HepG2 (cell line): Measurements from ENCODE around the gene CACNA1G. TPM values are rescaled to one million over a fixed set of nuclear protein-coding genes. Genes with fewer than 3 reads are reported as not detected.
A peak's percentile ranks its signal among the peaks of the same experiment; 100 is the strongest.

ENCODE experiments used
- ARID3A ChIP-seq: IDR thresholded peaks from 2 replicates; pipeline ENCODE4 v1.6.1; 2012; ENCODE audit warnings: low read depth, low read length, improper control_type of control experiment
- CENPT ChIP-seq: sonication (generic); formaldehyde crosslinking; IDR thresholded peaks from 2 replicates; pipeline ENCODE4 v1.8.0; 2022; ENCODE audit warnings: low read depth, mild to moderate bottlenecking, moderate library complexity, missing genetic modification reagents
- CREB3 ChIP-seq: sonication (generic); formaldehyde crosslinking; IDR thresholded peaks from 2 replicates; pipeline ENCODE4 v1.5.0; 2020; ENCODE audit warnings: missing genetic modification reagents
- DDIT3 ChIP-seq: sonication (generic); formaldehyde crosslinking; IDR thresholded peaks from 2 replicates; pipeline ENCODE4 v1.4.0; 2020; ENCODE audit warnings: mild to moderate bottlenecking, missing genetic modification reagents
- EP300 ChIP-seq, 3 experiments: sonication (generic) in 1 of 3; formaldehyde crosslinking in 1 of 3; IDR thresholded peaks; 2 replicates each; pipeline versions ENCODE4 v1.5.1 to v1.6.1; 2011 to 2020; ENCODE audit warnings: low read depth in 2 of 3, low read length in 2 of 3, borderline replicate concordance in 1 of 3, improper control_type of control experiment in 1 of 3, mild to moderate bottlenecking in 1 of 3, missing genetic modification reagents in 1 of 3, moderate library complexity in 1 of 3
- FOXK1 ChIP-seq: sonication (generic); formaldehyde crosslinking; IDR thresholded peaks from 2 replicates; pipeline ENCODE4 v1.4.0; 2020; ENCODE audit warnings: low read depth, missing genetic modification reagents, borderline replicate concordance
- FOXP1 ChIP-seq, 2 experiments: fragments of 450-650 bp in 1 of 2; IDR thresholded peaks; 2 replicates each; pipeline ENCODE4 v1.6.1; 2017 to 2018; ENCODE audit warnings: antibody characterized with exemption in 1 of 2
- IKZF5 ChIP-seq: IDR thresholded peaks from 2 replicates; pipeline ENCODE4 v1.6.1; 2018; ENCODE audit warnings: missing genetic modification reagents, mild to moderate bottlenecking, missing compliant biosample characterization
- KLF13 ChIP-seq: sonication (generic); formaldehyde crosslinking; IDR thresholded peaks from 2 replicates; pipeline ENCODE4 v1.4.0; 2020; ENCODE audit warnings: mild to moderate bottlenecking, missing genetic modification reagents
- MIER3 ChIP-seq: IDR thresholded peaks from 2 replicates; pipeline ENCODE4 v1.6.1; 2016; ENCODE audit warnings: missing compliant biosample characterization, borderline replicate concordance
- MTA1 ChIP-seq: sonication (generic); formaldehyde crosslinking; IDR thresholded peaks from 2 replicates; pipeline ENCODE4 v1.4.0; 2020; ENCODE audit warnings: missing genetic modification reagents, mild to moderate bottlenecking, borderline replicate concordance
- NCOR1 ChIP-seq: fragments of 200-600 bp; sonication (generic); IDR thresholded peaks from 2 replicates; pipeline ENCODE4 v1.7.0; 2017; ENCODE audit warnings: antibody characterized with exemption, low read length, borderline replicate concordance
- PLRG1 ChIP-seq: fragments of 450-650 bp; conservative IDR thresholded peaks from 2 replicates; pipeline ENCODE4 v1.6.1; 2016
- SETDB1 ChIP-seq: sonication (generic); formaldehyde crosslinking; IDR thresholded peaks from 2 replicates; pipeline ENCODE4 v1.5.1; 2020; ENCODE audit warnings: missing genetic modification reagents, mild to moderate bottlenecking, borderline replicate concordance
- SMAD1 ChIP-seq: sonication (generic); formaldehyde crosslinking; IDR thresholded peaks from 2 replicates; pipeline ENCODE4 v1.4.0; 2020; ENCODE audit warnings: missing genetic modification reagents, low read depth, mild to moderate bottlenecking, borderline replicate concordance
- ZBTB21 ChIP-seq: sonication (generic); formaldehyde crosslinking; IDR thresholded peaks from 2 replicates; pipeline ENCODE4 v1.4.0; 2020; ENCODE audit warnings: missing genetic modification reagents
- ZBTB42 ChIP-seq: sonication (generic); formaldehyde crosslinking; IDR thresholded peaks from 2 replicates; pipeline ENCODE4 v1.5.0; 2020; ENCODE audit warnings: mild to moderate bottlenecking, missing genetic modification reagents
- ZFP91 ChIP-seq: sonication (generic); formaldehyde crosslinking; IDR thresholded peaks from 2 replicates; pipeline ENCODE4 v1.9.0; 2022; ENCODE audit warnings: missing genetic modification reagents, mild to moderate bottlenecking, borderline replicate concordance
- ZMYM3 ChIP-seq: sonication (generic); formaldehyde crosslinking; IDR thresholded peaks from 2 replicates; pipeline ENCODE4 v1.5.1; 2020; ENCODE audit warnings: mild to moderate bottlenecking, missing genetic modification reagents
- ZNF207 ChIP-seq: fragments of 450-650 bp; IDR thresholded peaks from 2 replicates; pipeline ENCODE4 v1.6.1; 2016; ENCODE audit warnings: antibody characterized with exemption, borderline replicate concordance
- ZNF598 ChIP-seq: sonication (generic); formaldehyde crosslinking; IDR thresholded peaks from 2 replicates; pipeline ENCODE4 v1.5.1; 2020; ENCODE audit warnings: mild to moderate bottlenecking, missing genetic modification reagents, borderline replicate concordance
- ZNF652 ChIP-seq: IDR thresholded peaks from 2 replicates; pipeline ENCODE4 v1.6.1; 2016; ENCODE audit warnings: low read depth, borderline replicate concordance
- ZSCAN9 ChIP-seq: IDR thresholded peaks from 2 replicates; pipeline ENCODE4 v1.6.1; 2016; ENCODE audit warnings: borderline replicate concordance
- polyA plus RNA-seq, 8 experiments: library from polyadenylated mRNA; depleted of rRNA in 3 of 8; stranded (reverse) in 7 of 8; unstranded in 1 of 8; fragments of >200 nt; fragmentation: Illumina TruSeq in 4 of 8; extraction: Trizol in 4 of 8; gene quantifications; 2 replicates each; pipeline versions ENCODE4 v1.2.1 to v1.2.3, GENCODE V29; 2011 to 2016; ENCODE audit warnings: low read depth in 4 of 8, missing spikeins in 1 of 8, mixed read lengths in 1 of 8; ENCODE audit not compliant: insufficient read depth in 1 of 8
- total RNA-seq, 5 experiments: library from RNA; depleted of rRNA; stranded (reverse); fragments of >200 nt; fragmentation: Illumina TruSeq; extraction: Trizol; gene quantifications; 2 replicates each; pipeline ENCODE4 v1.2.3, GENCODE V29; 2016; ENCODE audit warnings: low read depth in 1 of 5

The CACNA1G gene
- total and polyA plus RNA-seq, 2 of the 13 experiments (the other 11 are each of a cell fraction or from before 2014, with no cell fraction given): 0.02 TPM; not detected in 1

GRCh38 chr17:50640686-50641351 is 80.3 kb downstream of the CACNA1G start (continued):
- TF ChIP-seq FOXP1 (IDR thresholded peaks at IDR 0.05): no peak
- peak; percentile 57 for TF ChIP-seq FOXP1 (CRISPR knock-in tag; IDR thresholded peaks at IDR 0.05)
- TF ChIP-seq ARID3A: no peak
- no peak for TF ChIP-seq ZNF652 (CRISPR knock-in tag)
- peak; percentile 53; the same call in 1 of the 2 replicates for TF ChIP-seq MIER3 (CRISPR knock-in tag)
- peak in 1 of 2 experiments; percentile 78; a peak in 2 of 4 replicates for TF ChIP-seq EP300 (IDR thresholded peaks at IDR 0.05; ENCODE audit: low read depth in 2 of 2, low read length in 2 of 2)
- TF ChIP-seq EP300 (CRISPR knock-in tag; IDR thresholded peaks at IDR 0.05; ENCODE audit: borderline replicate concordance): peak; percentile 35; the same call in 1 of the 2 replicates
- TF ChIP-seq ZSCAN9 (CRISPR knock-in tag): 0 out of 2 replicates have a peak, but pooled peaks have one; percentile 54
- TF ChIP-seq ZNF598 (CRISPR knock-in tag): no peak
- TF ChIP-seq CENPT (CRISPR knock-in tag): no peak
- peak; percentile 55; the same call in 1 of the 2 replicates for TF ChIP-seq FOXK1 (CRISPR knock-in tag)
- peak; percentile 80; the same call in 1 of the 2 replicates for TF ChIP-seq ZMYM3 (CRISPR knock-in tag)
- TF ChIP-seq DDIT3 (CRISPR knock-in tag): no peak
- TF ChIP-seq IKZF5 (CRISPR knock-in tag): peak; percentile 70; the same call in 1 of the 2 replicates
- no peak for TF ChIP-seq SETDB1 (CRISPR knock-in tag)
- no peak for TF ChIP-seq ZBTB42 (CRISPR knock-in tag)
- TF ChIP-seq ZNF207: no peak
- no peak for TF ChIP-seq CREB3 (CRISPR knock-in tag)
- peak; percentile 61; the same call in 1 of the 2 replicates for TF ChIP-seq ZFP91 (CRISPR knock-in tag)
- TF ChIP-seq SMAD1: no peak
- 0 out of 2 replicates have a peak, but pooled peaks have one; percentile 71 for TF ChIP-seq MTA1 (CRISPR knock-in tag)
- 0 out of 2 replicates have a peak, but pooled peaks have one; percentile 50 for TF ChIP-seq NCOR1
- no peak; the same call in 1 of the 2 replicates for TF ChIP-seq ZBTB21 (CRISPR knock-in tag)
- no peak for TF ChIP-seq KLF13 (CRISPR knock-in tag)
- TF ChIP-seq PLRG1: no peak
